Measurements from ENCODE around the gene TRIM8. TPM values are rescaled to one million over a fixed set of nuclear protein-coding genes. Genes with fewer than 3 reads are reported as not detected.

The TRIM8 gene
- total and polyA plus RNA-seq, 9 donors = 35.2 to 96.6 (median 79.8) TPM

- no peaks in the 10 kb centered on the region for H3K9me3 ChIP-seq (replicated peaks; ENCODE audit: control insufficient read depth, low read depth, low read length)
- peak overlapping the region; percentile 85 for H3K27ac ChIP-seq (ENCODE audit: low read length)
- peaks cover 3% of the 10 kb centered on the region for H3K36me3 ChIP-seq (ENCODE audit: control insufficient read depth, insufficient read depth, low read length)
- WGBS (ENCODE audit: insufficient coverage) = no CpG with 5 or more reads among the region's 9 CpGs
- H3K27me3 ChIP-seq (ENCODE audit: control insufficient read depth, insufficient read depth, low read length) = no peaks in the 10 kb centered on the region
- peak; percentile 67 for DNase-seq
- H3K4me1 ChIP-seq (ENCODE audit: control insufficient read depth, insufficient read depth, low read length) = peaks cover 71% of the 10 kb centered on the region
- H3K4me3 ChIP-seq (ENCODE audit: low read length) = no peak overlapping the region
These were observed 32.4 kb downstream of the TRIM8 start for GRCh38 chr10:102676534-102677315.

GRCh38 chr10:102677331-102678067, 33.2 kb downstream of the TRIM8 start:
- H3K4me1 ChIP-seq (ENCODE audit: control insufficient read depth, insufficient read depth, low read length) = peaks cover 67% of the 10 kb centered on the region
- DNase-seq = peak; percentile 76
- WGBS (ENCODE audit: insufficient coverage) = 21% methylated on average over 5 of the region's 9 CpGs

DNA sequence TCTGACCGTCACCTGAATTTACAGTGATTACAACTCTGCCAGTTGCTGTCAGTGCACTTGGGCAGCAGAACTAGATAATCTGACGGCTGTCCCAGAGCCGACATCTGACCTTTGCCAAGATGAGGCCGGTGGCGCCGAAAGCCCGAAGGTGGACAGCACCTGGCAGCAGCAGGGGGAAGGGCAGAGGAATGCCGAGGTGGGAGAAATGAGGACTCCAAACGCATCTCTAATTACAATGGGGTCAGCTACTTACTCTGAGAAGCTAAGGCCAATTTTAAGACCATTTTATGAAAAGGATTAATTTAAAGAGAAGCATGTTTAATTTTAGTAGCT, 33.8 kb downstream of the TRIM8 start:
- no peak overlapping the region for H3K4me3 ChIP-seq (ENCODE audit: low read length)
- H3K4me1 ChIP-seq (ENCODE audit: control insufficient read depth, insufficient read depth, low read length) = peaks cover 63% of the 10 kb centered on the region
- H3K27me3 ChIP-seq (ENCODE audit: control insufficient read depth, insufficient read depth, low read length) = no peaks in the 10 kb centered on the region
- peak overlapping the region; percentile 85 for H3K27ac ChIP-seq (ENCODE audit: low read length)
- WGBS (ENCODE audit: insufficient coverage) = 47% methylated on average over 8 of the region's 9 CpGs
- peaks cover 11% of the 10 kb centered on the region for H3K36me3 ChIP-seq (ENCODE audit: control insufficient read depth, insufficient read depth, low read length)
- H3K9me3 ChIP-seq (replicated peaks; ENCODE audit: control insufficient read depth, low read depth, low read length) = no peaks in the 10 kb centered on the region
- no peak for DNase-seq

More at GRCh38 chr10:102677331-102678067, 33.2 kb downstream of the TRIM8 start:
- no peaks in the 10 kb centered on the region for H3K9me3 ChIP-seq (replicated peaks; ENCODE audit: control insufficient read depth, low read depth, low read length)
- H3K27me3 ChIP-seq (ENCODE audit: control insufficient read depth, insufficient read depth, low read length) = no peaks in the 10 kb centered on the region
- H3K27ac ChIP-seq (ENCODE audit: low read length) = peak overlapping the region; percentile 85
- H3K4me3 ChIP-seq (ENCODE audit: low read length) = no peak overlapping the region
- H3K36me3 ChIP-seq (ENCODE audit: control insufficient read depth, insufficient read depth, low read length) = peaks cover 11% of the 10 kb centered on the region

DNA sequence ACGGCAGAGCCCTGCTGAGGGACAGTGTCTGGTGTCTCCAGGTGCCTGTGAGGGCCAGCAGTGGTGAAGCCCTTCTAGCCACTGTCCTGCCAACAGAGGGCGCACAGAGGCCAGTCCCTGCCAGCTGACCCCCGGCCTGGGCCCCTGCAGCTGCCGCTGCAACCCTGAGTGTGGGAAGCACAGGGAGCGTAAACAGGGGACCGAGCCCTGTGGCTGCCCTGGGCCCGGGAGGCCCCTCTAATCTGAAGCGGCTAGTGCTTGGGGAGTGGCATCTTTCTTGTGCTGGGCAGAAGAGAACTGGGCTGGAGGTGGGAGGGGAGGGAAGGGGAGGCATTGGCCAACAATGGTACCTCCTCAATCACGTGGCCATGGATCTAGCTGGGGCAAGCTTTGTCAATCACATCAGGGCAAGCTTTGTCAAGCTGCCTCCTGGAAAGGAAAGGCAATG, 34.6 kb downstream of the TRIM8 start:
- no peak overlapping the region for H3K4me3 ChIP-seq (ENCODE audit: low read length)
- peak; percentile 81 for DNase-seq

DNA sequence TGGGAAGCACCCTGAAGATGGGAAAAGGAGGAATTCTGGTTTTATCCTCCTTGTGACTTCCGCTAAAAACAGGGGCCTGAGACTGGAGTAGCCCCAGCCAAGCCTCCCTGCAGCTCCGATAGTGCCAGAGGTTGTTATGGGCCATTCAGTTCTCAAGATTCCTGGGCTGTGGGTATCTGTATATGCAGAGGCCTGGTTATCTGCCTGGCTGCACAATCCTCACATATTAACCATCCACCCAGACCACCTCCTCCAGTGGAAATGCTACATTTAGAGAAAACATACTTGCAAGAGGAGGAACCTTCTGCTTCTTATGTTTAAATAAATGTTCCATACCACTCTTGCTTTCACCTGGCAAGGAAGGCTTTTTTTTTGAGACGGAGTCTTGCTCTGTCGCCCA, 35.3 kb downstream of the TRIM8 start:
- H3K36me3 ChIP-seq (ENCODE audit: control insufficient read depth, insufficient read depth, low read length) = peaks cover 14% of the 10 kb centered on the region
- no peak overlapping the region for H3K4me3 ChIP-seq (ENCODE audit: low read length)
- WGBS (ENCODE audit: insufficient coverage) = 100% methylated on average over 2 of the region's 4 CpGs
- no peak for DNase-seq
- H3K9me3 ChIP-seq (replicated peaks; ENCODE audit: control insufficient read depth, low read depth, low read length) = no peaks in the 10 kb centered on the region
- H3K27ac ChIP-seq (ENCODE audit: low read length) = peak overlapping the region; percentile 90
- H3K27me3 ChIP-seq (ENCODE audit: control insufficient read depth, insufficient read depth, low read length) = no peaks in the 10 kb centered on the region
- H3K4me1 ChIP-seq (ENCODE audit: control insufficient read depth, insufficient read depth, low read length) = peaks cover 48% of the 10 kb centered on the region

More for the DNA sequence above, 34.6 kb downstream of the TRIM8 start:
- Histone ChIP-seq H3K27me3 (ENCODE audit: control insufficient read depth, insufficient read depth, low read length) (no peaks in the 10 kb centered on the region), H3K4me1 (ENCODE audit: control insufficient read depth, insufficient read depth, low read length) (peaks cover 55% of the 10 kb centered on the region), H3K9me3 (replicated peaks; ENCODE audit: control insufficient read depth, low read depth, low read length) (no peaks in the 10 kb centered on the region), H3K36me3 (ENCODE audit: control insufficient read depth, insufficient read depth, low read length) (peaks cover 14% of the 10 kb centered on the region), H3K27ac (ENCODE audit: low read length) (peak overlapping the region; percentile 90)
- WGBS (ENCODE audit: insufficient coverage) = 3% methylated on average over 4 of the region's 9 CpGs

GRCh38 chr10:102681696-102682095, 37.4 kb downstream of the TRIM8 start:
- Histone ChIP-seq H3K27ac (ENCODE audit: low read length) (no peak overlapping the region), H3K27me3 (ENCODE audit: control insufficient read depth, insufficient read depth, low read length) (no peaks in the 10 kb centered on the region), H3K36me3 (ENCODE audit: control insufficient read depth, insufficient read depth, low read length) (peaks cover 22% of the 10 kb centered on the region), H3K9me3 (replicated peaks; ENCODE audit: control insufficient read depth, low read depth, low read length) (no peaks in the 10 kb centered on the region), H3K4me1 (ENCODE audit: control insufficient read depth, insufficient read depth, low read length) (peaks cover 30% of the 10 kb centered on the region), H3K4me3 (ENCODE audit: low read length) (no peak overlapping the region)
- no peak for DNase-seq
- 89% methylated on average over 1 of the region's 5 CpGs for WGBS (ENCODE audit: insufficient coverage)

DNA sequence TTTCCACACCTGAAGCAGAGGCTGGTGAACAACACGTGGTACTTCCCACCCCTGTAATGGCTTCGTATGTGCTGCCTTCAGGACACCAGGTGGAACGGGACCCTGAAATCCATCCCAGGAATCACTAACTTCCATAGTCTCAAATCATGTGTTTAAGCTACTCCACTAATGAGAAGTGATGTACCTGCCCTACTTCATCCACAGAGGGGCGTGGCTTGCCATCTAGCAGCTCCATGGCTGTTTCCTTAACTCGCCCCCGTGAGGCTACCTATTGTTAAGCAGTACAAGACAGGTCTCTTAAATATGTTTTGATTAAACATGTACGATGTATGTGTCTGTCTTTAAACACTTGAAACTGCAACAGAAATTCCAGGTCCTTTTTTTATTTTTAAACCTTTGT, 38.1 kb downstream of the TRIM8 start:
- Histone ChIP-seq H3K36me3 (ENCODE audit: control insufficient read depth, insufficient read depth, low read length) (peaks cover 24% of the 10 kb centered on the region), H3K9me3 (replicated peaks; ENCODE audit: control insufficient read depth, low read depth, low read length) (no peaks in the 10 kb centered on the region), H3K4me1 (ENCODE audit: control insufficient read depth, insufficient read depth, low read length) (peaks cover 23% of the 10 kb centered on the region), H3K27ac (ENCODE audit: low read length) (no peak overlapping the region), H3K4me3 (ENCODE audit: low read length) (no peak overlapping the region), H3K27me3 (ENCODE audit: control insufficient read depth, insufficient read depth, low read length) (no peaks in the 10 kb centered on the region)
- DNase-seq = no peak
- 93% methylated on average over 3 of the region's 7 CpGs for WGBS (ENCODE audit: insufficient coverage)

GRCh38 chr10:102682981-102683380, 38.7 kb downstream of the TRIM8 start:
- H3K9me3 ChIP-seq (replicated peaks; ENCODE audit: control insufficient read depth, low read depth, low read length) = no peaks in the 10 kb centered on the region
- no peak overlapping the region for H3K27ac ChIP-seq (ENCODE audit: low read length)
- no CpG with 5 or more reads among the region's 4 CpGs for WGBS (ENCODE audit: insufficient coverage)
- no peaks in the 10 kb centered on the region for H3K27me3 ChIP-seq (ENCODE audit: control insufficient read depth, insufficient read depth, low read length)
- no peak for DNase-seq
- no peak overlapping the region for H3K4me3 ChIP-seq (ENCODE audit: low read length)
- peaks cover 17% of the 10 kb centered on the region for H3K4me1 ChIP-seq (ENCODE audit: control insufficient read depth, insufficient read depth, low read length)
- H3K36me3 ChIP-seq (ENCODE audit: control insufficient read depth, insufficient read depth, low read length) = peaks cover 24% of the 10 kb centered on the region

GRCh38 chr10:102683736-102684135, 39.5 kb downstream of the TRIM8 start:
- H3K4me3 ChIP-seq (ENCODE audit: low read length) = no peak overlapping the region
- 95% methylated on average over 3 of the region's 5 CpGs for WGBS (ENCODE audit: insufficient coverage)
- H3K36me3 ChIP-seq (ENCODE audit: control insufficient read depth, insufficient read depth, low read length) = peaks cover 29% of the 10 kb centered on the region
- no peak overlapping the region for H3K27ac ChIP-seq (ENCODE audit: low read length)
- no peaks in the 10 kb centered on the region for H3K9me3 ChIP-seq (replicated peaks; ENCODE audit: control insufficient read depth, low read depth, low read length)
- DNase-seq = no peak
- H3K27me3 ChIP-seq (ENCODE audit: control insufficient read depth, insufficient read depth, low read length) = no peaks in the 10 kb centered on the region
- H3K4me1 ChIP-seq (ENCODE audit: control insufficient read depth, insufficient read depth, low read length) = peaks cover 10% of the 10 kb centered on the region

DNA sequence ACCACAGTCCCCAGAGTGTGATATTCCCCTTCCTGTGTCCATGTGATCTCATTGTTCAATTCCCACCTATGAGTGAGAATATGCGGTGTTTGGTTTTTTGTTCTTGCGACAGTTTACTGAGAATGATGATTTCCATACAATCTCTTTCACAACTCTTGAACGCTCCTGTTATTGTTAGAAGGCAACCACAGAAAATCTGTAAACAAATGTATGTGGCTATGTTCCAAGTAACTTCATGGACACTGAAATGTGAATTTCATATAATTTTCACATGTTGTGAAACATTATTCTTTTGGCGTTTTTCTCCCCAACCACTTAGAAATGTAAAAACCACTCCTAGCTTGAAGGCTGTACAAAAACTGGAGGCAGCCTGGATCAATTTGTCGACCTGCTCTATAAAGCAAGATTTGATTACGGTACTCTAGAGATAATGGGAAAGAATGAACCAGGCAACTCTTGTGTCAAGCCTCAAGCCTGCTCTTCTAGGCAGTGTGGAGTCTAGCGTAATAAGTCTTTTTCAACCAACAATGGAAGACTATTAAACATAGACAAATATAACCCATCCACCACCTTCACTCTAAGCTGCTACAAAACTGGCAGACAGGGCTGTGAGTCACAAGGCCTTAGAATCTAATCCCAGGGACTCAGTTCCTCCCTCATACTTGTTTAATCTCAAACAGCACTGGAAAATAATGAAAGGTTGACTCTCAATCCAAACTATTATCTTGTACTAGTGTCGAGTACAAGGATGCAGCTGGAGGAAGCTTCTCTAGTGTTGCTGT, 47.2 kb downstream of the TRIM8 start:
- no peak overlapping the region for H3K27ac ChIP-seq (ENCODE audit: low read length)
- H3K27me3 ChIP-seq (ENCODE audit: control insufficient read depth, insufficient read depth, low read length) = no peaks in the 10 kb centered on the region
- H3K4me3 ChIP-seq (ENCODE audit: low read length) = no peak overlapping the region
- no peaks in the 10 kb centered on the region for H3K9me3 ChIP-seq (replicated peaks; ENCODE audit: control insufficient read depth, low read depth, low read length)
- 64% methylated on average over 2 of the region's 8 CpGs for WGBS (ENCODE audit: insufficient coverage)
- no peaks in the 10 kb centered on the region for H3K4me1 ChIP-seq (ENCODE audit: control insufficient read depth, insufficient read depth, low read length)
- peaks cover 13% of the 10 kb centered on the region for H3K36me3 ChIP-seq (ENCODE audit: control insufficient read depth, insufficient read depth, low read length)
- no peak for DNase-seq
